Measurements from ENCODE around the gene MTHFS.
"Not testable (repeated sequence)": the region's sequence is repeated elsewhere in the genome, so short reads cannot be mapped to it uniquely, and the experiment has no call there.

MTHFS gene

DNA sequence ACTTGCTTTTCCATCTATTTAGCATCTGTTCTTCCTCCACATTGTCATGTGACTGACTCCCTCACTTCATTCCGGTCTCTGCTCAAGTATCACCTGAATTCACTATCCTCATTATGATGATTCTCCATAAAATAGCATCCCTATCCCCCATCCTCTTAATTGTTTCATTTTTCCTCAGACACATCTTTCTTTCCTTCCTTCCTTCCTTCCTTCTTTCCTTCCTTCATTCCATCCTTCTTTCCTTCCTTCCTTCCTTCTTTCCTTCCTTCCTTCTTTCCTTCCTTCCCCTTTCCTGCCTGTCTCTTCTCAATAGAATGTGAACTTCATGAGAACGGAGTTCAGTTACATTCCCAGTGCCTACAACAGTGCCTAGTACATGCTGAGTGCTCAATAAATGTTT, 32.6 kb upstream of the MTHFS start:
- Histone ChIP-seq H3K27ac (ENCODE audit: low read depth, low read length) (no peak overlapping the region), H3K9me2 (replicated peaks; ENCODE audit: insufficient read depth, low read length) (no peaks in the 10 kb centered on the region), H3F3A (ENCODE audit: insufficient read depth) (no peaks in the 10 kb centered on the region), H3K9me3 (ENCODE audit: insufficient read depth, low read length) (no peaks in the 10 kb centered on the region), H3K9ac (ENCODE audit: low read length) (no peak overlapping the region), H3K27me3 (ENCODE audit: low read length) (0 out of 2 replicates have a peak, but pooled peaks cover 3% of the 10 kb centered on the region), H3K4me3 (ENCODE audit: insufficient read depth, low read length, poor library complexity, severe bottlenecking) (no peak overlapping the region), H3K36me3 (ENCODE audit: low read length) (no peaks in the 10 kb centered on the region), H3K4me2 (ENCODE audit: low read depth, low read length, poor library complexity, severe bottlenecking) (no peak overlapping the region), H2AFZ (ENCODE audit: low read depth, low read length, severe bottlenecking) (no peak overlapping the region), H3K79me2 (ENCODE audit: insufficient read depth, low read length) (no peaks in the 10 kb centered on the region), H4K20me1 (ENCODE audit: low read depth, low read length) (no peaks in the 10 kb centered on the region)
- TF ChIP-seq EZH2phosphoT487 (conservative IDR thresholded peaks at IDR 0.05; ENCODE audit: low read length) = no peak
- TF ChIP-seq, protein P1, sequence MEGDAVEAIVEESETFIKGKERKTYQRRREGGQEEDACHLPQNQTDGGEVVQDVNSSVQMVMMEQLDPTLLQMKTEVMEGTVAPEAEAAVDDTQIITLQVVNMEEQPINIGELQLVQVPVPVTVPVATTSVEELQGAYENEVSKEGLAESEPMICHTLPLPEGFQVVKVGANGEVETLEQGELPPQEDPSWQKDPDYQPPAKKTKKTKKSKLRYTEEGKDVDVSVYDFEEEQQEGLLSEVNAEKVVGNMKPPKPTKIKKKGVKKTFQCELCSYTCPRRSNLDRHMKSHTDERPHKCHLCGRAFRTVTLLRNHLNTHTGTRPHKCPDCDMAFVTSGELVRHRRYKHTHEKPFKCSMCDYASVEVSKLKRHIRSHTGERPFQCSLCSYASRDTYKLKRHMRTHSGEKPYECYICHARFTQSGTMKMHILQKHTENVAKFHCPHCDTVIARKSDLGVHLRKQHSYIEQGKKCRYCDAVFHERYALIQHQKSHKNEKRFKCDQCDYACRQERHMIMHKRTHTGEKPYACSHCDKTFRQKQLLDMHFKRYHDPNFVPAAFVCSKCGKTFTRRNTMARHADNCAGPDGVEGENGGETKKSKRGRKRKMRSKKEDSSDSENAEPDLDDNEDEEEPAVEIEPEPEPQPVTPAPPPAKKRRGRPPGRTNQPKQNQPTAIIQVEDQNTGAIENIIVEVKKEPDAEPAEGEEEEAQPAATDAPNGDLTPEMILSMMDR (IDR thresholded peaks at IDR 0.05; ENCODE audit: insufficient read depth, low read length, poor library complexity, severe bottlenecking) = no peak

DNA sequence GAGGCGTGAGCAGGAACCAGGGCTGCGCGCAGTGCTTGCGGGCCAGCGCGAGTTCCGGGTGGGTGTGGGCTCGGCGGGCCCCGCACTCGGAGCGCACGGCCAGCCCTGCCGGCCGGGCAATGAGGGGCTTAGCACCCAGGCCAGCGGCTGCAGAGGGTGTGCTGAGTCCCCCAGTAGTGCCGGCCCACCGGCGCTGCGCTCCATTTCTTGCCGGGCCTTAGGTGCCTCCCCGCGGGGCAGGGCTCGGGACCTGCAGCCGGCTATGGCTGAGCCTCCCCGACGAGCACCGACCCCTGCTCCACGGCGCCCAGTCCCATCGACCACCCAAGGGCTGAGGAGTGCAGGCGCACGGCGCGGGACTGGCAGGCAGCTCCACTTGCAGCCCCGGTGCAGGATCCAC, 29.3 kb upstream of the MTHFS start:
- H4K20me1 ChIP-seq (ENCODE audit: low read depth, low read length); H3F3A ChIP-seq (ENCODE audit: insufficient read depth); H2AFZ ChIP-seq (ENCODE audit: low read depth, low read length, severe bottlenecking); H3K27me3 ChIP-seq (ENCODE audit: low read length); H3K27ac ChIP-seq (ENCODE audit: low read depth, low read length); H3K4me3 ChIP-seq (ENCODE audit: insufficient read depth, low read length, poor library complexity, severe bottlenecking); H3K9me3 ChIP-seq (ENCODE audit: insufficient read depth, low read length); H3K9me2 ChIP-seq (replicated peaks; ENCODE audit: insufficient read depth, low read length); H3K4me2 ChIP-seq (ENCODE audit: low read depth, low read length, poor library complexity, severe bottlenecking); H3K9ac ChIP-seq (ENCODE audit: low read length): not testable (repeated sequence)
- peaks cover 22% of the 10 kb centered on the region for H3K79me2 ChIP-seq (ENCODE audit: insufficient read depth, low read length)
- H3K36me3 ChIP-seq (ENCODE audit: low read length) = peaks cover 12% of the 10 kb centered on the region

DNA sequence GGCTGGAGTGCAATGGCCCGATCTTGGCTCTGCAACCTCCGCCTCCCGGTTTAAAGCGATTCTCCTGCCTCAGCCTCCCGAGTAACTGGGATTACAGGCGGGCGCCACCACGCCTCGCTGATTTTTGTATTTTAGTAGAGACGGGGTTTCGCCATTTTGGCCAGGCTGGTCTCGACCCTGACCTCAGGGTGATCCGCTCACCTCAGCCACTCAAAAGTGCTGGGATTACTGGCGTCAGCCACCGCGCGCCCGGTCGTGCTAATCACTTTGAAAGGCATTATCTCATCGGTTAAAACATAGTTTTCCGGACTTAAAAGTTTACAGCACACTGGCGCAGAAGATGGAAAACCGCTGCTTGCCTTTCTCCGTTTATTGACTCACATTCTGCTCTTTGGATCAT, 27.6 kb upstream of the MTHFS start:
- no peaks in the 10 kb centered on the region for H3K27me3 ChIP-seq (ENCODE audit: low read length)
- H3F3A ChIP-seq (ENCODE audit: insufficient read depth) = no peaks in the 10 kb centered on the region; the same call in 1 of the 2 replicates
- no peaks in the 10 kb centered on the region for H4K20me1 ChIP-seq (ENCODE audit: low read depth, low read length)
- TF ChIP-seq EZH2phosphoT487 (conservative IDR thresholded peaks at IDR 0.05; ENCODE audit: low read length) = no peak
- TF ChIP-seq, protein P1 (IDR thresholded peaks at IDR 0.05; ENCODE audit: insufficient read depth, low read length, poor library complexity, severe bottlenecking) = no peak
- peaks cover 28% of the 10 kb centered on the region for H3K79me2 ChIP-seq (ENCODE audit: insufficient read depth, low read length)
- H3K4me3 ChIP-seq (ENCODE audit: insufficient read depth, low read length, poor library complexity, severe bottlenecking) = peak overlapping the region; percentile 65
- no peaks in the 10 kb centered on the region for H3K9me2 ChIP-seq (replicated peaks; ENCODE audit: insufficient read depth, low read length)
- H3K9ac ChIP-seq (ENCODE audit: low read length) = peak overlapping the region; percentile 62
- peaks cover 17% of the 10 kb centered on the region; the same call in 1 of the 2 replicates for H3K9me3 ChIP-seq (ENCODE audit: insufficient read depth, low read length)
- peak overlapping the region; percentile 77 for H3K4me2 ChIP-seq (ENCODE audit: low read depth, low read length, poor library complexity, severe bottlenecking)
- peak overlapping the region; percentile 65; the same call in 1 of the 2 replicates for H3K27ac ChIP-seq (ENCODE audit: low read depth, low read length)
- peak overlapping the region; percentile 93 for H2AFZ ChIP-seq (ENCODE audit: low read depth, low read length, severe bottlenecking)
- peaks cover 24% of the 10 kb centered on the region for H3K36me3 ChIP-seq (ENCODE audit: low read length)

DNA sequence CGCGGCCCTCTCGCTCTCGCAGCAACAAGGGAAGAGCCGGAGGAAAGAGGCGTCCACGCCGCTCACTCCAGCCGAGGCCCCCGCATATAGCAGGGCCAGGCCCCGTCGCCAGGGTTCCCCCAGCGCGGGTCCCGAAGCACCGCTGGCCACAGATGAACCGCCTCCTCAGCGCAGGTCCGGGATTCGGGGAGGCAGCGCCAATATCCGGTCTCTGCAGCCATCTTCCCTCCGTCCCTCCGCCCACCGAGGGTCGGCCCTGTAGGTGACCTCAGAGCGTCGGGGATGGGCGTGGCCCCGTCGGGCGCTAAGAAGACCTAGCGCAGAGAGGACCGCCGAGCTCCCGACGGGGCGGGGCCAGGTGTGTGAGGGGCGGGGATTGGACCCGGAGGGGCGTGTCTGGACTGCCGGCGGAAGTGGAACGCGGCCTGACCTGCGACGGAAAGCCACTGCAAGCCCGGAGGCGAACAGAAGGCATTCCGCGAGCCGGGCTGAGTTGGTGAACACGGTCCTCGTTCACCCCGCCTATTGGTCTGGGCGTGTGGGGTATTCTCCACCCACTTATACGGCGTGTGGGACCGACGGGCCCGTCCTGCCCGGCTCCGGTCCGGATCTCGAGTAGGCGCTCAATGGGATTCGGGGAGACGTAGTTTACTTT, 26.8 kb upstream of the MTHFS start:
- H3K9ac ChIP-seq (ENCODE audit: low read length) = peak overlapping the region; percentile 91
- peak overlapping the region; percentile 81 for H3K27ac ChIP-seq (ENCODE audit: low read depth, low read length)
- H3K79me2 ChIP-seq (ENCODE audit: insufficient read depth, low read length) = peaks cover 28% of the 10 kb centered on the region
- H3F3A ChIP-seq (ENCODE audit: insufficient read depth) = peaks cover 3% of the 10 kb centered on the region; the same call in 1 of the 2 replicates
- peak overlapping the region; percentile 77 for H3K4me2 ChIP-seq (ENCODE audit: low read depth, low read length, poor library complexity, severe bottlenecking)
- no peak for TF ChIP-seq EZH2phosphoT487 (conservative IDR thresholded peaks at IDR 0.05; ENCODE audit: low read length)
- TF ChIP-seq, protein P1 (IDR thresholded peaks at IDR 0.05; ENCODE audit: insufficient read depth, low read length, poor library complexity, severe bottlenecking) = no peak
- H2AFZ ChIP-seq (ENCODE audit: low read depth, low read length, severe bottlenecking) = peak overlapping the region; percentile 93
- H3K9me2 ChIP-seq (replicated peaks; ENCODE audit: insufficient read depth, low read length) = no peaks in the 10 kb centered on the region
- H3K36me3 ChIP-seq (ENCODE audit: low read length) = peaks cover 30% of the 10 kb centered on the region
- H3K4me3 ChIP-seq (ENCODE audit: insufficient read depth, low read length, poor library complexity, severe bottlenecking) = peak overlapping the region; percentile 85
- no peaks in the 10 kb centered on the region for H4K20me1 ChIP-seq (ENCODE audit: low read depth, low read length)
- peaks cover 23% of the 10 kb centered on the region; the same call in 1 of the 2 replicates for H3K9me3 ChIP-seq (ENCODE audit: insufficient read depth, low read length)
- no peaks in the 10 kb centered on the region for H3K27me3 ChIP-seq (ENCODE audit: low read length)

Data from SU-DHL-6 (cell line).